NCI-H1417 (cell line): ENCODE results near the gene CDH23.

ENCODE experiments used
- DNase-seq, 3 experiments: peaks; one replicate each; lab custom pipeline; 2025; lab: John Stamatoyannopoulos, UW

CDH23 gene

DNA sequence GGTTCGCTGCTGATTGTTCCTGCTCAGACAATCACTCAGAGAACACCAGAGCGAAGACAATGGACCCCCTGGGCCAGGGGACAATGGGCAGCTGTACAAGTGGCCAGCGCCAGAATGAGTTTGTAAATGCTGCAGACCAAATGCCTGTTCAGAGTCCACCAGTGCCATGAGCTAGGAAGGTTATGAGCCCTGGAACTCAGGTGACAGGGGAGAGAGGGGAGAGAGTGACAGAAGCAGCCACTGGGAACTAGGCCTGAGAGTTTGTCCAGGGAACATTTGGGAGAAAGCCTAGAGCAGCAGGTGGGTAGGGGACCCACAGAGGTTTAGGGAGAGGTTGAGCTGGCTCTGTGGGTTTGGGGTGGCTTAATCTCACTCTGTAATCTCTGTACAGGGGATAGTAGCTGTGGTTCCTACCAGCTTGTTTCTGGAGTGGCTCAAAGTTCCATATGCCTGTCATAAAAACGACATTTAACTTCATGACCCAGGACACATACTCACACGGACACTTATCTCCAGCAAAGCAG lies 262.5 kb downstream of the CDH23 start:
- peak in 2 of 3 experiments; percentile 18 to 63 for DNase-seq

DNA sequence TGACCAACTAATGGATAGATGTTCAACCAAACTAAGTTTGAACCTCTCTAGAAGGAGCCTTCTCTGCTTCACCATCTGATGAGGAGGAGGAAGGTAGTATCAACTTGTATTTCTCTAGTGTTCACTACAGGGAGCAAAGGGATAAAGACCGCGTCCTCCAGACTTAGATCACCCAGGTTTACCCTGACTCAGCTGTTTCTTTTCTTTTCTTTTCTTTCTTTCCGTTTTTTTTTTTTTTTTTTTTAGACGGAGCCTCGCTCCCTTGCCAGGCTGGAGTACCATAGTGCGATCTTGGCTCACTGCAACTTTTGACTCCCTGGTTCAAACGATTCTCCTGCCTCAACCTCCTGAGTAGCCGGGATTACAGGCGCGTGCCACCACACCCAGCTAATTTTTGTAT lies 263.0 kb downstream of the CDH23 start:
- no peak for DNase-seq

DNA sequence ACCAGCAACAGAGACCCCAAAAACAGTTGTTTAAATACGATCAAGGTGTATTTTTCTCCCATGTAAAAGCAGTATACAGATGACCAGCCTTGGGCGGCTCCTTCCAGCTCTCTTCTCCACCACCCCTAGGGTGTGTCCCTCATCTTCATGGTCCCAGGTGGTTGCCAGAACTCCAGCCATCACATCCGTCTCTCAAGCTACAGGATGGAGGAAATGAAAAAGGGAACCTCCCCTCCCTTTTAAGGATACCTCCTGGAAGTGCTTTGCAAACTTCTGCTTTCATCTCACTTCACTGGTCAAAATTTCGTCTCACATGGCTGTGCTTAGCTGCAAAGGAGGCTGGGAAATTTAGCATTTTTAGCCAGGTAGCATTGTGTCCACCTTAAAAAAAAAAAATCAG lies 263.6 kb downstream of the CDH23 start:
- DNase-seq, result no peak

GRCh38 chr10:71661060-71661622 lies 264.4 kb downstream of the CDH23 start:
- DNase-seq, result no peak

GRCh38 chr10:71661779-71662336 lies 265.1 kb downstream of the CDH23 start:
- no peak for DNase-seq

DNA sequence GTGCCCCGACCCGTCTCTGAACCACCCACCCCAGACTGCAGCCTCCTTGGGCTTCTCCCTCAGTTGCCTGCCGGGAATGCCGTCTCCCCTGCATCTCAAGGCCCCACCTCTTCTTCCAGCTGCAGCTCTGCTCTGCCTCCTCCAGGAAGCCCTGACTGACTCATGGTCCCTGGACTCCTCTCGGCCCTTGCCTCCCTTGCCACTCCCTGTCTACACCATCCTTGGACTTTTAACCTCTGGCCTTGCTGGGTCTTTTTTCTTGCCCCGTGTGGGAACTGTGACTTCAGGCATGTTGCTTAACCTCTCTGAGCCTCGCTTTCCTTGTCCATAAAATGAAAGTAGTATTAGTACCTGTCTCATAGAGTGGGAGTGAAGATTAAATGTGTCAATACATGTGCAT lies 266.6 kb downstream of the CDH23 start:
- DNase-seq, result no peak

DNA sequence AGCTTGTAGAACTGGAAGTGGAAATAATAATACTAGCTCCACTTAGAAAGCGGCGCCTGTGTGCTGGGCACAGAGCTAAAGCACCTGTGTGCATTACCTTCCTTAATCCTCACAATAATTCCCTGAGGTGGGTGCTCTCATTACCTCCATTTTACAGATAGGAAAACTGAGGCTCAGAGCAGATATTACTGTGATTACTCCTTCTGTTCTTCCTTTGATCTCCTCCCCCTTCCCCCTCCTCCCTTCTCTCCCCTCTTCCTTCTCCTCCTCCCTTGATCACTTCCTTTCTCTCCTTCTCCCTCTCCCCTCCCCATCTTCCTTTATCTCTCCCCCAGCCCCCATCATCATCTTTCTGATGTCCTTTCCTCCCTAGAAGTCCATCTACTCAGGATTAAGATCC lies 267.9 kb downstream of the CDH23 start:
- DNase-seq, result no peak

DNA sequence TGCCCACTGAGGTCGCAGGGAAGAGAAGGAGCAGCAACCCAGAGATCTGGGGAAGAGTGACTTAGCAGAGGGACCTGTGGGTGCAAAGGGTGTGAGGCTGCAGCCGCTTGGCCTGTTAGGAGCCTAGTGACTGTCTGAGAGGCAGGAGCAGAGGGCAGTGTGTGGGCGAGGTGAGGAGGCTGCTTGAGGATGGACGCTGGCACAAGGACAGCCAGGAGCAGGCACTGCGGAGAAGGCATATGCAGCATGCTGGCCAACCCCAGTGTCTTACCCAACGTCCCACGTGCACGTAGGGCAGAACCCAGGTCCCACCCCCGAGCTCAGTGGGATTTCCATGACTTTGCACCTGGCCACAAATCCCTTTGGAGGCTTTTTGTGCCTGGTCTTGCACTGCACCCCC lies 268.7 kb downstream of the CDH23 start:
- no peak for DNase-seq

GRCh38 chr10:71666639-71667386 lies 270.1 kb downstream of the CDH23 start:
- DNase-seq, result peak; percentile 4 to 62 (median 13)

DNA sequence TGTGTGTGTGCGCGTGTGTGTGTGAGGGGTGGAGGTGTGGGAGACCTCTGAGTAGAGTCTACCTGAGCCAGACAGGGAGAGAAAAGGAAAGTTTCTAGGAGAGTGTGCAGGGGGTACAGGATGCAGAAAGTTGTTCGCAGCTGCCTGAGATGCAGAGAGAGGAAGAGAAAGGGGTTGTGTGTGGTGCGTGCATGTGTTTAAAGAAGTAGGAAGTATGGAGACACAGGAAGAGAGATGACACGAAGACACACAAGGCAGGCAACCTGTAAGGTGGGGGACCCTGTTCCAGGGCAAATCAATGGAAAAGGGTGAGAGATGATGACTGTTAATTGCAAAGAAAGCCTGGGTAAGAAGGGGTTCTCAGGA lies 270.6 kb downstream of the CDH23 start:
- no peak for DNase-seq

- no peak for DNase-seq
These were observed 275.6 kb downstream of the CDH23 start for GRCh38 chr10:71671994-71672946.

DNA sequence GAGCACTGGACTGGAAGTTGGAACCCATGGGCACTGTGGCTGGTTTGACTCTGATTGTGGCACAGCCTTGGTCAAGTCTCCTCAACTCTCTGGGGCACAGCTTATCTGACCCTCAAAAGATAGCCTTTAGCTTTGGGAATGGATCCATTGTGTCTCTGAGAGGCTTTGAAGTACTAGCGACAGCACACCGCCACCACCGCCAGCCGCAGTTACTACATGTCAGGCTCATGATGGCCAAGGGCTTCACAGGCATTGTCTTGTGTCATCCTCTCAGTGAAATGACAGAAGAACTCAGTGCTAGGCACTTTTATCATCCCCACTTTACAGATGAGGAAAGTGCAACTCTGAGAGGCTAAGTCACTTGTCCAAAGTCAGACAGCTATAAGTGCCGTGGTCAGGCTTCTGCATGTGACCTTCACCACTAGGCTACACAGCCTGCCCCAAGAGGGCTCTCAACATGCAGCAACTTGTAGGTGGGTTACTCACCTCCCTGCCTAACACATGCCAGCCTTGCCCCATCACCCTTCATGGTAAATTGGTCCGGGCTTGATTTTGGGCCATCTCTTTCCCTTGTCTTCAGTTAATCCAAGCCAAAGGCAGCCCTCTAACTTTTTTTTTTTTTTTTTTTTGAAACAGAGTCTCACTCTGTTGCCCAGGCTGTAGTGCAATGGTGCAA lies 278.7 kb downstream of the CDH23 start:
- no peak for DNase-seq

GRCh38 chr10:71677261-71677660 lies 280.5 kb downstream of the CDH23 start:
- no peak for DNase-seq

DNA sequence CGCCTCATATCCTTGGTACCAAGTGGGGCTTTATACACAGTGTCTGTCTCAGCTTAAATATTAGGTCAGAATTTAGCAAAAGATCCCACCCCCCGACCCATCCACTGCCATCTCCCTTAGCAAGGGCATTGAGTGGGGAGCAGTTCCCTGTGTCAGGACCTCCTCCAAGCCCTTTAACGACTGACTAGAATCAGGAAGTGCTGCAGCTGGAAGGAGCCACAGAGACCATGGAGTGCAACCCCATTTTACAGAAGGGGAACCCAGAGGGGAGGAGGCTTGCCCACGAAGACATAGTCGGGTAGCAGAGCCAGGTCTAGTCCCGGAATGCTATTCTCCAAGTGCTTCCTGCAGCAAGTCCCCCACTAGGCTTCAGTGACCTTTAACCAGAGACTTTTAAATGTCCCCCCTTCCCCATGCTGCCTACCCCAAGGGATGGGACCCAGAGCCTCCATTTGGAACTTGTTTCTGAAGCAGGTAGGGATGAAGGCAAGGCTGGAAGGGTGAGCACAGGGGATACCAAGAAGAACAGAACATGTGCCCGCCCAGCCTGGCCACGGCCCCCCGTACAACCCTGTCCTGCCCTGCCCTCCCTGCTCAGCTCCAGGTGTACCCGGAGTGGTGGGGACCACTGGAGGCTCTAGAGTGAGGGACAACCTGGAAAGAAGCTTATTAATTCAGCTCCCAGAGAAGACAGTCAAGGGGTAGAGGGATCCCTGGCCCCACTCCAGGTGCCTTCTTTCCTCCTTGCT lies 281.5 kb downstream of the CDH23 start:
- no peak for DNase-seq

GRCh38 chr10:71679425-71679824 lies 282.7 kb downstream of the CDH23 start:
- DNase-seq, result no peak

DNA sequence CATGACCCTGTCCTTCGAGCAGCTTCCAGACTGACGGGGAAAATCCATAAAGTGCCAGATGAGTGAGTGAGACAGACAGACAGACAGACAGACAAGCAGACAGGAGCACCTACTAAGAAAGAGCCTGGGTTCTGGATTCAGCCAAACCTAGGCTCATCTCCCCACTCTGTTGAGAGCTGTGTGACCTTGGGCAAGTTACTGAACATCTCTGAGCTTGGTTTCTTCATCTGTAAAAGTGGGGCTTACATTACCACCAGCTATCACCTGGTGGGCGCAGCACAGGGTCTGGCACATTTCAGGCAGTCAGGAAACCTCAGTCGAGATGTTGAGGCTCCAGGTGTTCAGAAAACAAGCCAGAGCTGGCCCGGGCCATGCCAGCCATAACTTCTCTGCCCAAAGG lies 285.3 kb downstream of the CDH23 start:
- no peak for DNase-seq

DNA sequence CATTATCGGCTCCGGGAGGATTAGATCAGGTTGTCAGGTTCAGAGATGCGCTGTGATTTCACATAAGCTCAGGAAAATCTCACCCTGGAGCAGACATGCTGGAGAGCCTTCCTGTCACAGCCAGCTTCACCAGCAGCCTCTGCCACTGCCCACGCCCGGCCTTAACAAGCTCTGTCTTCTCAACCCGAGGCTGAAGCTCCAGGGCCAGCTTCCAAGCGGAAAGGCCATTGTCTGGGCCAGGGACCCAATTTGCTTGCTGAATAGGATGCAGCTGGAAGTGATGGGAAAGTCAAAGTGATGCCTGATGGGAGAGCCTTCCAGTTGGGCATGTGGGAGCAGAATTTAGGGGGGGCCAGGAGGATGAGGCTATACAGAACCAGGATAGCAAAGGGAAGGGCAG lies 286.6 kb downstream of the CDH23 start:
- DNase-seq, result no peak

DNA sequence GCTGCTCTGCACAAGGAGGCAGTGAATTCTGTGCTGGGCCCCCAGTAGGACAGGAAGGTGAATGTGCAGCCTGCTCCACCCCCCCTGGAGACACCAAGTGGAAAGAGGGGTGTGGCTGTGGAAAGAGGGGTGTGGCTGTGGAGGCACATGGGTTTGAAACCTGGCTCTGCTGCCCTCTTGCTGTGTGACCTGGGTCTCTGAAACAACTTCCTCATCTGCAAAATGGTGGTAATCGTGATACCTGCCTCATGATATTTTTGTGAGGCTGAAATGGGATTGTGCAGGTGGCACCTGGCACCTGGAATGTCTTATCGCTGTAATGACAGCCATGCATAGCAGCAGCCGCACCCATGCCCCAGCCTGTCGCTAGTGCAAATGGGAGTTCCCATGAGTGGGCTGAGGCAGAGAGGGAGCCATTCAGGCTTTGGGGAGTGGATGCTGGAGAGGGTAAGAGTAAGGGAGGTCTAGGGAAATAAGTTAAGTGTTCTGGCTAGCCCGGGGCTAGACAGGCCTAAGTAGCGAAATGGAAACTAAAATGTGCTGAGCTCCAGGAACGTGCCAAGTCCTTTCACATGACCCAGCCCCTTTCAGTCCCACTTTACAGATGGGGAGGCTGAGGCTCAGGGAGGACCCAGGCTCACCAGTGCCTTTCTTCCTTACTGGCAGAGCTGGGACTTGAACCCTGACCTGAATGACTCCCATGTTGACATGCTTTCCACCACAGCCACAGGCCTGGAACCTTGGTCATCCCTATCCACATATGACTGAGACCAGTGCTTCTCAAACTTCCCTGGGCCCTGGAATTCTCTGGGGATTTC lies 287.8 kb downstream of the CDH23 start:
- DNase-seq, result peak in 1 of 3 experiments; percentile 14

DNA sequence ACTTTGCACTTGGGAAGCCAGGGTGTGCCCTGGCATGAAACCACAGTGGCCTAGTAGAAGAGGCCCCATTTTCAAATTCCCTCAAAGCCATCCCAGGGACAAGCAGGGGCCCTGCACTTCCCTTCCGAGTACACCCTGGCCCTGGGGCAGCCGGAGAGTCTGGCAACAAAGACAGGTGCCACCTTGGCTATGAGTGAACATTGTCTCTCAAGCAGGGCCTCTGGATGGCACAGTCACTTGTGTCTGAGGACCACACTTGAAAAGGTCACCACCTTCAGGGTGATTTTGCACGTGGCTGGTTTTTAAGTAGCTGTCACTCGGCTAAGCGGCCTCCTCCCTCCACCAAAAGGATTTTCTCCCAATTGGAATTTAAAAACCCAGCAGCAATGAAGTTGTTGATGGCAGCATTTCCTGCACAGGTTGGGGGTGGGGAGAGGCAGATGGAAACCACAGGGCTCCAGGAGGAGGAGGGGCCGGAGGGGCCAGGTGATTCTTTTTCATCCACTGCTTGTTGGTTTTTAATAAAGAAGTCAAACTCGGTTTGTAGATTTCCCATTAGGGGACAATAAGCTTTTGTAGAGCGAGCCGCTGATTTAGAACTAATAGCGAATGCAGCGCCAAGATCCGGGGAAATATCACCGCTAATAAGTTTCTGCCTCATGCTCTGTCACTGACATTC lies 289.0 kb downstream of the CDH23 start:
- DNase-seq, result peak in 2 of 3 experiments; percentile 13 to 54
